GM23338 (cell line): ENCODE data around the gene PDE4B.

Experiments used
- CTCF ChIP-seq, 2 experiments: fragments of 200-600 bp in 1 of 2; sonication (generic) in 1 of 2; conservative IDR thresholded peaks; 2 replicates each; pipeline versions ENCODE4 v1.5.1 to v1.6.1; 2016 to 2017; ENCODE audit warnings: antibody characterized with exemption in 2 of 2, low read depth in 2 of 2, mild to moderate bottlenecking in 2 of 2, moderate library complexity in 1 of 2
- EZH2 ChIP-seq: fragments of 200-600 bp; sonication (generic); IDR thresholded peaks from one replicate; pipeline ENCODE4 v1.8.0; 2017; ENCODE audit warnings: antibody characterized with exemption, mild to moderate bottlenecking, low read depth; ENCODE audit not compliant: unreplicated experiment
- POLR2AphosphoS5 ChIP-seq: IDR thresholded peaks from 2 replicates; pipeline ENCODE4 v1.6.1; 2016; ENCODE audit warnings: antibody characterized with exemption, low read depth
- REST ChIP-seq: IDR thresholded peaks from one replicate; pipeline ENCODE4 v1.6.1; 2018; ENCODE audit warnings: antibody characterized with exemption; ENCODE audit not compliant: unreplicated experiment

- TF ChIP-seq CTCF (conservative IDR thresholded peaks at IDR 0.05; ENCODE audit: low read depth in 2 of 2): no peak
- no peak for TF ChIP-seq POLR2AphosphoS5
- TF ChIP-seq EZH2: no peak
- no peak for TF ChIP-seq REST
Observed at GRCh38 chr1:66138613-66139012, 345.9 kb downstream of the PDE4B start.
